HG02943 (cell line): Measurements from ENCODE around the gene MYO18B.

Experiments used
- ATAC-seq: cut with Tn5 transposase; IDR thresholded peaks from one replicate; pipeline ENCODE4 v1.9.1; 2021; ENCODE audit warnings: mild to moderate bottlenecking, low read depth, moderate library complexity; ENCODE audit not compliant: unreplicated experiment

MYO18B gene

GRCh38 chr22:25748140-25748539 lies 6.2 kb downstream of the MYO18B start:
- ATAC-seq = no peak

- ATAC-seq = no peak
These were observed 6.7 kb downstream of the MYO18B start for GRCh38 chr22:25748704-25749103.

DNA sequence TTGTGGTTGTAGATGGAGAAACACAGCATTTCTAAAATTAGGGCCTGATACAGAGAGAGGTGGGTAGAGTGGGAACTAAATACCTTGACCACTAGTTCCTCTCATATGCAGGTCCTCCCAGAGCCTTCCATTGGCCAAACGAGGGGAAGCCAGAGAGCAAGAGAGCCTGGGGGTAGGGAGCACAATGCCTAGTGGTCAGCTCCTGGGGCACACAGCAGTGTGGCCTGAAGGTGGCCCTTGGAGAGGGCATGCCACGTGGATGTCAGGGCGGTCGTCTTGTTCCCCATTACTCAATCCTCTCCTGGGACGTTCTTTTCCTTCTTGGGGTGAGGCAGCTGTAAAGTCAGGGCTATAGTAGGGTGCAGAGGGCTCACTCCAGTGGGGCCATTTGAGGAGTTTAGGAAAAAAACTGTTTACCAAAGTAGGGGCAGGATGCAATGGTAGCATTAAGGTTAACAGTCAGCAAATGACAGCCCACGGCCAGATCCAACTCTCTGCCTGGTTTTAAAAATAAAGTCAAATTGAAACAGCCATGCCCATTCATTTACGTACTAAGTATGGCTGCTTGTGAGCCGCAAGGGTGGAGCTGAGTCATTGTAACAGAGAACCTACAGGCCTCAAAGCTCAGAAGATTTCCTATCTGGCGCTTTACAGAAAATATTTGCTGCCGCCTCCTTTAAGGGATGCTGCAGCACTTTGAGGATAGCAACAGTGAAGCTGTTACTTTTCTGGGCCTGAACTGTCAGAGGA lies 7.6 kb downstream of the MYO18B start:
- no peak for ATAC-seq

DNA sequence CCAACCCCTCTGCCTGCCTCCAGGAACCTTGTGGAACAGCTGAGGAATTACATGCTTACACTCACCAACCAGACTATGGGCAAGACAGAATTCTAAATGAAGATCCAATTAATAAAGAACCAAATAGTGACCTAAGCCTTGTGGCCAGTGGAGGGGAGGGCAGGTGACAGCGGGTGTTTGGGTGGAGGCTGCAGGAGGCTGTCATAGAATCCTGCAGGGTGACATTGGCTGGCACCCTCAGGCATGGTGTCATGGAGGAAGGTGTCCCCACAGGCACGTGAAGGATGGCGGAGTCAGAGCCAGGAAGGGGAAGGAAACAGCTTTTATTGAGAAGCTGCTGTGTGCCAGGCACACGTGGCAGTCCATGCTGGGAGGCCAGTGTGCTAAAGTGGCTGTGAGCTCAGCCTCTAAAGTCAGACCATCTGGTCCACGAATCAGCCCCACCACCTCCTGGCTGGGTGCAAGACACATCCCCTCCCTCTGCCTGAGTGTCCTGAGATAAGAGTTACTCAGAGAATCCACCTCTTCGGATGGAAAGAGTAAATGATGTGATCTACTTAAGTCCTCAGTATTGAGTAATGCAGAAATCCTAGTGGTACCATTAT lies 8.7 kb downstream of the MYO18B start:
- no peak for ATAC-seq

- ATAC-seq = no peak
These were observed 9.2 kb downstream of the MYO18B start for GRCh38 chr22:25751174-25751581.

DNA sequence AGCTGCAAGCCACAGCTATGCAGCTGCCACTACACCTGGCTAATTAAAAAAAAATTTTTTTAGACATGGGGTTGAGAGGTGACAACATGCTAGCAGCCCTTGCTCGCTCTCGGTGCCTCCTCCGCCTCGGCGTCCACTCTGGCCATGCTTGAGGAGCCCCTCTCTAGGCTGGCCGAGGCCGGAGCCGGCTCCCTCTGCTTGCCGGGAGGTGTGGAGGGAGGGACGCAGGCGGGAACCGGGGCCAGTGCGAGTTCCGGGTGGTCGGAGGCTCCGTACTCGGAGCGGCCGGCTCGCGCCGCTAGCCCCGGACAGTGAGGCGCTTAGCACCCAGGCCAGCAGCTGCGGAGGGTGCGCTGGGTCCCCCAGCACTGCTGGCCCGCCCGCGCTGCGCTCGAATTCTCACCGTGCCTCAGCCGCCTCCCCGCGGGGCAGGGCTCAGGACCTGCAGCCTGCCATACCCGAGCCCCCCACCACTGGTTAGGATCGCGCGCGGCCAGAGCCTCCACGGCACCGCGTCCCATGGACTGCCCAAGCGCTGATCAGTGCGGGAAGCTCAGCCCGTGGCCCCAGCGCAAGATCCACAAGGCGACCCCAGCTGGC lies 10.7 kb downstream of the MYO18B start:
- ATAC-seq = no peak

DNA sequence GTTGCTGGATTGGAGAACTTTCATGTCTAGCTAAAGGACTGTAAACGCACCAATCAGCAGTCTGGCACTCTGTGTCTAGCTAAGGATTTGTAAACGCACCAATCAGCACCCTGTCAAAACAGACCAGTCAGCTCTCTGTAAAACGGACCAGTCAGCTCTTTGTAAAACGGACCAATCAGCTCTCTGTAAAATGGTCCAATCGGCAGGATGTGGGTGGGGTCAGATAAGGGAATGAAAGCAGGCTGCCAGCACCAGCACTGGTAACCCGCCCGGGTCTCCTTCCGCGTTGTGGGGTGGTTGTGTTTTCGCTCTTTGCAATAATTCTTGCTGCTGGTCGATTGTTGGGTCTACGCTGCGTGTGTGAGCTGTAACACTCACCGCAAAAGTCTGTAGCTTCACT lies 11.3 kb downstream of the MYO18B start:
- ATAC-seq = no peak

GRCh38 chr22:25754527-25755202 lies 12.7 kb downstream of the MYO18B start:
- no peak for ATAC-seq

DNA sequence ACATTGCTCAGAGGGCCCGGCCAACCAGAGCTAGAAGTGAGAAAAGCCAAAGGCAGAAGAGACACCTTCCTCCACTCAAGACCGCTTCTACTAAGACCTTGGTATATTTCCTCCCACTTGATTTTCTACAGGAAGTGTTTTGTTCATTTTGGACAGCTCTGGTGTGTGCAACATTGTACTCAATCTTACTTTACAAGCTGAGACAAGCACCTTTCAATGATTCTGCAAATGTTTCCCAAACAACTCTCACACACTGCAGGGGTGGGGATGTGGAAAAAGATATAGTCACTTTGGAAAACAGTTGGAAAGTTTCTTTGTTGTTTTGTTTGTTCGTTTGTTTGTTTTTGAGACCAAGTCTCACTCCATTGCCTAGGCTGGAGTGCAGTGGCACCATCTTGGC lies 15.7 kb downstream of the MYO18B start:
- no peak for ATAC-seq

GRCh38 chr22:25758316-25758715 lies 16.3 kb downstream of the MYO18B start:
- ATAC-seq = no peak

DNA sequence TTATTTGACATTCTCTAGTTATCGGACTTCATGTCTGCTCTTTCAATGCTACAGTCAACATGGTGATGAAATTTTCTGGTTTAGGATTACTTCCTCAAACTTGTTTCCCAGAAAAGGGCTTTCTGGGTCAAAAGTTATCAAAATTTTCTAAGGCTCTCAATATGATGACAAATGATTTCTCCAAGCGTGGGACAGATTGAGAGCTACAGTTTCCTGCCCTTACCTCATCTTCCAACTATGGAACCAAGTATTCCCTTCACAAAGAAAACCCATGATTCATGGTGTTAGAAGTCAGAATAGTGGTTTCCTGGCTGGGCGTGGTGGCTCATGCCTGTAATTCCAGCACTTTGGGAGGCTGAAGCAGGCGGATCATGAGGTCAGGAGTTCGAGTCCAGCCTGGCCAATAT lies 17.8 kb downstream of the MYO18B start:
- no peak for ATAC-seq

DNA sequence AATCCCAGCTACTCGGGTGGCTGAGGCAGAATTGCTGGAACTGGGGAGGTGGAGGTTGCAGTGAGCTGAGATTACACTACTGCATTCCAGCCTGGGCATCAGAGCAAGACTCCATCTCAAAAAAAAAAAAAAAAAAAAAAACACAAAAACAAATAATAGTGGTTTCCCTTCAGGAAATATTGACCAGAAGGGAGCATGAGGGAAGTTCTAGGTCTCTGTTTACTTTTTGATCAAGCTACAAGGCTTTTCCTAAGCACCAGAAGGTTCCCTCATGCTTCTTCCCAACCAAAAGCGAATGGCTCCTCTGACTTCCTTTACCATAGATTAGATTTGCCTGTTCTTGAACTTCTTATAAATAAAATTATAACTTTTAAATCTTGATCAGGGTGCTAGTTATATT lies 18.3 kb downstream of the MYO18B start:
- no peak for ATAC-seq

DNA sequence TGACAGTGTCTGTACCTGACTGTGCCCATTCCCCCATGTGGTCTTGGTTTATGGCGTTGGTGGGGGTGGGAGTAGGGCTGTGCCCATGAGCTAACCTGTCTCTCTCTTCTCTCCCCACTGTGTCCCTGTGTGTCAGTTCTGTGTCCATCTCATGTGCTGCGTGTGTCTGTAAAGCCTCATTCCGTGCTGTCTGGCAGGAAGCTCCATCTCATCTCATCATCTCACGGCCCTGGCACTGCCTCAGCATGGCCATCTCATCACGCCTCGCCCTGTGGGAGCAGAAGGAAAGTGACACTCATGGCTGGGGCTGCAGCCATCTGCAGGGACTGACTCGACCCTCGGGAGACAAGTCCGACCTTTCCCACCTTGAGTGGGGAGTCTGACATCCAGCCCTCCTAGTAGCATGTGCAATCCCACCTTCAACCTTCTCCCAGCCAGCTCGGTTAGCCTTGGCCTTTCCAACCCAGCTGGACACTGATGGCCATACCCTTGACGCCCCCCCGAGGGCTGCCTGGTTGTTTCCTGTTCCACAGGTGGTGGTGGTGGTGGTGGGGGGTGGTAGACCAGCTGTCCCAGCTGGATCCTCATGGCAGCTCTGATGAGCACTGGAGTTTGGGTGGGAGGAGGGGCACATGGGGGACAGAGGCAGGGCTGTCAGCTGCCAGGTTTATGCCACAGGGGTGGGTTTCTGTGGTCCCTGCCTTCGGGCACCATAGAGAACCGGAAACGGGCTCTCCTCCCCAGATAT lies 19.0 kb downstream of the MYO18B start:
- ATAC-seq = no peak

DNA sequence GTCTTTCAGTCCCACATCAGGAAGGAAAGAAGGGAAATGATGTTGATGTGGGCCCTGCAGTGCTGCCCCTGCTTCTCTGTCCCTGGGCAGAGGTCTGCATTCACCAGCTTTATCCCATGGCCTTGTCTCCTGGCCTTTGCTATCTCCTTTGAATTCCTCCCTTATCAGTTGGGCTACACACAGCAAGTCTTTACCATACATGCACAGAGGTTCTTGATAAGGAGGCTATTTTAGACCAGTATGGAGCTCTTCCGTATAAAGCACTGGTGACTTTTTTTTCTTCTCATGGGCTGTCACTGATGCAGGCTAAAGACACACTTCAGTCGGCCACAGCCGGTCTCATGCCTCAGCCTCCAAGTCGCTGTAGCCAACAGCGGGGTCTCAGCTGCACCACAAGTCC lies 20.2 kb downstream of the MYO18B start:
- ATAC-seq = no peak

DNA sequence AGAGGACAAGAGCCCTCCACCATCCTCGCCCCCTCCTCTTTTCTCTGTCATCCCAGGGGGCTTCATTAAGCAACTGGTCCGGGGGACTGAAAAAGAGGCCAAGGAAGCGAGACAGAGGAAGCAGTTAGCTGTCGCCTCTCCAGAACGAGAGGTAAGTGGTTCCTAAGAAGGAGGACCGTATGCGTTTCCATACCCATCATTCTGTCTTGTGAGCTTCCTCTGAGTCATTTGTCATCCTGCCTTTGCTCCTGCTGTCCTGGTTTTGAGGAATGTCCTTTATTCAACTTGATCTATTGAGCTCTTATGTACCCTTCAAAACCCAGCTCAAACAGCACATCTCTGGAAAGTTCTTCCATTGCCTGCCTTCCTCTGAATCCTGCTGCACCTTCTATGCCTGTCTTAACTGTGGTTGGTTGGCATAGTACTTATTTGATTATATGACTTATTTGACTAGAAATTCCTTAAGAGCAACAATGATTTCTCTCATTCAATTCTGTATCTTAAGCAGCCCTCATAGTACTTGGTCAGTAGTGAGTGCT lies 21.3 kb downstream of the MYO18B start:
- ATAC-seq = no peak

- ATAC-seq = no peak
These were observed 22.5 kb downstream of the MYO18B start for GRCh38 chr22:25764270-25765015.

DNA sequence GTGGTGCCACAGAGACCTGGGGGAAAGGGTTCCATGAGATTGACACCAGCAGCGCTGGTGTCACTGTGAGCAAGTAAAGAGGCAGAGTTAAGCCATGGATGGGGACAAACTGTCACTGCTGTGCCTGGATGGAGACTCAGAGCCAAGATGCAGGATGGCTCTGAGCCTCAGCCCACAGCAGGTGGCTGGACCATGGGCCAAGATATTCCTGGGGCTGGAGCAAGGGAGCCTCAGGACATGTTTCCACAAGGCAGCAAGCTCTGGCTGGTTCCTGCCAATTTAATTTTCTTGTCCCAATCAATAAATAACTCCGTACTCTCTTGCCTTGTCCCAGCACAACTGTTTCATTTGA lies 23.0 kb downstream of the MYO18B start:
- ATAC-seq = no peak

DNA sequence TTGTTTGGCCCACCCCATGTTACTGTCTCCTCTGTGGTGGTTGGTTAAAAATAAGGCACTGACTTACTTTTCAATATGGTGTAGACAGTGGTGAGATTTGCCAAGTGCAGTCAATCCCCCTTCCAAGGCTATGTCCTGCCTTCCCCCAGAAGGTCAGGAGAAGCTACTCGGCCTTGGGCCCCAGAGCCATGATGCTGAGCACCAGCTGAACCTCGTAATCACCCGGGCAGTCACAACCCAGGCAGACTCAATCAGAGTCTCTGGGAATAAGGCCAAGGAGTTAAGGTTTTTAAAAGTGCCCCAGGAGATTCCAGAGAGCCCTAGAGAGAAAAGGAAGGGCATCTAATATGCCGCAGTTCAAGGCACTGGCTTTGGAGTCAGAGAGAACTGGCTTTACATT lies 23.8 kb downstream of the MYO18B start:
- no peak for ATAC-seq

DNA sequence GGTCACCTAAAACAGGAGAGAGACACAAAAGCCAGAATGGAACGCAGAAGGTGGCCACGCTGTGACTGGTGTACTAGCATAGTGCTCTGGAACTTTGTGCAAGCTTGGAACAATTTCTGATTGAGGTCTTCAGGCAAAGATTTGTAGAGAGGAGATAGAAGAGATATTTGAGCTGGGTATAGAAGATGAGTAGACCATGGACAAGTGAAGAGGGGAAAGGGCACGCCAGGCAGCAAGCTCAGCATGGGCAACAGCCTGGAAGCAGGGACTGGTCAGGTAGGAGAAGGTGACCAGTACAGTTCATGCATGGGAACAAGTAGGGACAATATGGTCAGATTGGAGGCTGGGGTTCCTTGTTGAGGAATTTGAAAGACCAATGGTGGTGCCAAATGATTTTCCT lies 24.4 kb downstream of the MYO18B start:
- no peak for ATAC-seq

DNA sequence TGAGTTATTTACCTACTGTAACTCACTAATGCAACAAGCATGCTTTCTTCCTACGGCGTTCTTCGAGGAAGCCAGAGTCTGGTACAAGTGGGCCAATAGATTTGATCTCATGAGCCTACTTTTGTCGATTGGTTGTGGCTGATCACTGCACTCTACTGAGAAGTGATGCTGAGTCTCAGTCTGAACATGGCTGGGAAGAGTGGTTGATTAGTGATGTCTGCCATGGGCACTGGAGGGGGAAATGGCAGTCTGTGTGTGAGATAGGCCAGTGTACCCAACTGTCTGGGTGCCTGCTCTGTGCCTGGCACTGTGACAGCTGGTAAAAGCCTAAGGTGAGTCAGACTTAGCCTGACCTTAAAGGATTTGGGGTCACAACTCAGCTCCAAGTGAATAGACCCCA lies 28.3 kb downstream of the MYO18B start:
- no peak for ATAC-seq
